Measurements from ENCODE around the gene ABL2.

DNA sequence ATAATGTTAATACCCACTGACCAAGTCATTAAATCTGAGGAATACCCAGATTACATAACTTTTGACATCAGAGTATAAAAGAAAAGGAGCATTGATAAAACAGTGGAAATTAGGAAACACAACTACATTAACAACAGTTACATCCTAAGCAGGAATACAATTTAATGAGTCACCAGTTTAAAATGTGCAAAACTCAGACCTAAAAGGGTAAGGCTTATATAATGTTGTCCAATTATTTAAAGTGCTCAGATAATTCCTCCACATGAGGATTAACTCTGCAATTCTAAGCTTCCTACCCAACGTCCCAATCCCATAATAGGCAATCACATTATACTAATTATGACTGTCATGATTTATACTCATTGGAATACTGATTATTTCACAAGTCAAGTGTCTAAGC is 50.5 kb downstream of the ABL2 start:
- TF ChIP-seq POLR2A (IDR thresholded peaks at IDR 0.05) = no peak
- TF ChIP-seq, protein P1, sequence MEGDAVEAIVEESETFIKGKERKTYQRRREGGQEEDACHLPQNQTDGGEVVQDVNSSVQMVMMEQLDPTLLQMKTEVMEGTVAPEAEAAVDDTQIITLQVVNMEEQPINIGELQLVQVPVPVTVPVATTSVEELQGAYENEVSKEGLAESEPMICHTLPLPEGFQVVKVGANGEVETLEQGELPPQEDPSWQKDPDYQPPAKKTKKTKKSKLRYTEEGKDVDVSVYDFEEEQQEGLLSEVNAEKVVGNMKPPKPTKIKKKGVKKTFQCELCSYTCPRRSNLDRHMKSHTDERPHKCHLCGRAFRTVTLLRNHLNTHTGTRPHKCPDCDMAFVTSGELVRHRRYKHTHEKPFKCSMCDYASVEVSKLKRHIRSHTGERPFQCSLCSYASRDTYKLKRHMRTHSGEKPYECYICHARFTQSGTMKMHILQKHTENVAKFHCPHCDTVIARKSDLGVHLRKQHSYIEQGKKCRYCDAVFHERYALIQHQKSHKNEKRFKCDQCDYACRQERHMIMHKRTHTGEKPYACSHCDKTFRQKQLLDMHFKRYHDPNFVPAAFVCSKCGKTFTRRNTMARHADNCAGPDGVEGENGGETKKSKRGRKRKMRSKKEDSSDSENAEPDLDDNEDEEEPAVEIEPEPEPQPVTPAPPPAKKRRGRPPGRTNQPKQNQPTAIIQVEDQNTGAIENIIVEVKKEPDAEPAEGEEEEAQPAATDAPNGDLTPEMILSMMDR (IDR thresholded peaks at IDR 0.05) = no peak
